Choroid plexus epithelial cell (primary cell): ENCODE measurements around the gene ATG10.

ENCODE experiments used
- DNase-seq: peaks from one replicate; pipeline ENCODE4 v3.0.0-alpha.2; 2010; ENCODE audit warnings: low read depth
- H3K4me3 ChIP-seq: 2 replicates; pipeline ENCODE4 v1.5.1; 2011; ENCODE audit warnings: low read depth, mild to moderate bottlenecking, control low read depth, low read length, moderate library complexity
- CTCF ChIP-seq: conservative IDR thresholded peaks from 2 replicates; pipeline ENCODE4 v1.5.1; 2011; ENCODE audit warnings: low read depth, mild to moderate bottlenecking, control low read depth, inconsistent platforms, low read length, moderate library complexity

The ATG10 gene

GRCh38 chr5:81971712-81972491 lies at the start of gene ATG10:
Gene ATG10, plus strand, starts transcription at chr5:81972023. Its CDS starts 15,548 bp downstream, at chr5:81987571.
- peak; percentile 94 for DNase-seq

GRCh38 chr5:81922854-81923279 lies 49.0 kb upstream of the ATG10 start:
- no peak overlapping the region for H3K4me3 ChIP-seq
- DNase-seq = no peak
- no peak for TF ChIP-seq CTCF

More at GRCh38 chr5:81971712-81972491, at the start of gene ATG10:
- no peak for TF ChIP-seq CTCF
- H3K4me3 ChIP-seq = peak within 1 kb of the TSS; percentile 84

- no peak for TF ChIP-seq CTCF
- DNase-seq = no peak
Observed at GRCh38 chr5:81924442-81924841, 47.4 kb upstream of the ATG10 start.

DNA sequence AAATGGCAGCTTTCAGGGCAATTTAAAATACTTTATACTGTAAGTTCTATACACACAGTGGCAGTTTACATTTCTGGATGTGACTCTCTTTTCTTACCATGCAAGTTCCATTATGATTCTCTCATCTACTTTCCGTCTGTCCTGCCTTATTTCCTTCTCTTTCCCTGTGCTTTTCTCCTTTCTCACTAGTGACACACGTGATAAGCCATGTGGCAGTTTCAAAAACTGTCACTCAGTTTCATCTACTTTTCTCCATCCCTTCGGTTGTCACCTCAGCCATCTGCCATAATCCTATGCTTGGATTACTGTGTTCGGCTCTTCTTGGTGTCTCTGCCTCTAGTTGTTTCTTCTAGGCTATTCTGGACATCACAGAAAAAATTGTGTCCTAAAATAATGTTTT lies 46.8 kb upstream of the ATG10 start:
- no peak for DNase-seq
- TF ChIP-seq CTCF = no peak

More at GRCh38 chr5:81924442-81924841, 47.4 kb upstream of the ATG10 start:
- H3K4me3 ChIP-seq = no peak overlapping the region

GRCh38 chr5:81925981-81926380 lies 45.8 kb upstream of the ATG10 start:
- no peak for TF ChIP-seq CTCF
- DNase-seq = no peak
- no peak overlapping the region for H3K4me3 ChIP-seq

More for the DNA sequence above, 46.8 kb upstream of the ATG10 start:
- H3K4me3 ChIP-seq = no peak overlapping the region

DNA sequence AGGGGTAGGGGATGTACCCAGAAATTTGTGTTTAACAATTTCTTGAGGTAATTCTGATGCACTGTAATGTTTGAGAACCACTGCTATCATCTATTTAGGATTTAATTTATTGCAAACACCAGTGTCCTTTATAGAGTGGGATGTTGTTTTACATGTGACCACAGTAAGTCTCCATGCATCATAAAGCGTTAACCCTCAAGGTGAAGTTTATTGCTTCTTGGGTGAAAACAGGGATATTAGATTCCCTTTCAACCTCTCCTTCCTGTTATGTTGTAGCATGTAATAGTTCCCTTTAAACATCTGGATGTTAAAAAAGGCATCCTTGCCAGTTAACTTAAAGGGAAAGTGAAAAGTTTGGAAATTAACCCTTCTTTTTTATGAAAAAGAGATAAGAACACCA lies 35.8 kb upstream of the ATG10 start:
- no peak for DNase-seq
- TF ChIP-seq CTCF = no peak
- H3K4me3 ChIP-seq = no peak overlapping the region

GRCh38 chr5:81936750-81937149 lies 35.1 kb upstream of the ATG10 start:
- H3K4me3 ChIP-seq = no peak overlapping the region
- no peak for TF ChIP-seq CTCF
- no peak for DNase-seq
